Neural cell (in vitro differentiated cells): ENCODE measurements around the gene FAIM. TPM values are rescaled to one million over a fixed set of nuclear protein-coding genes. Genes with fewer than 3 reads are reported as not detected.

Experiments used
- H2AFZ ChIP-seq: fragments of 200-600, 300-800 bp; sonication (generic), shearing (Covaris generic); 2 replicates; pipeline ENCODE4 v1.6.0; 2014; ENCODE audit warnings: low read depth, mild to moderate bottlenecking, antibody characterized with exemption, low read length, moderate library complexity
- H3F3A ChIP-seq: fragments of 200-600 bp; shearing (Covaris generic); 2 replicates; pipeline ENCODE4 v1.6.1; 2016; ENCODE audit warnings: mild to moderate bottlenecking, moderate library complexity, mixed read lengths, antibody characterized with exemption, low read length; ENCODE audit not compliant: insufficient read depth, poor library complexity, severe bottlenecking
- H3K27ac ChIP-seq: fragments of 200-600, 300-800 bp; sonication (generic), shearing (Covaris generic); 2 replicates; pipeline ENCODE4 v1.5.1; 2014; ENCODE audit warnings: mild to moderate bottlenecking, low read length, moderate library complexity
- H3K27me3 ChIP-seq: fragments of 300-800, 200-600 bp; sonication (generic), shearing (Covaris generic); 2 replicates; pipeline ENCODE4 v1.6.0; 2014; ENCODE audit warnings: mild to moderate bottlenecking, low read depth, low read length, moderate library complexity; ENCODE audit not compliant: insufficient read depth
- H3K36me3 ChIP-seq: fragments of 300-800, 200-600 bp; sonication (generic), shearing (Covaris generic); 2 replicates; pipeline ENCODE4 v1.5.1; 2014; ENCODE audit warnings: mild to moderate bottlenecking, antibody characterized with exemption, low read length, moderate library complexity; ENCODE audit not compliant: insufficient read depth
- H3K4me2 ChIP-seq: fragments of 300-800, 200-600 bp; sonication (generic), shearing (Covaris generic); 2 replicates; pipeline ENCODE4 v1.6.0; 2014; ENCODE audit warnings: mild to moderate bottlenecking, low read length
- H3K4me3 ChIP-seq: fragments of 300-800, 200-600 bp; sonication (generic), shearing (Covaris generic); 2 replicates; pipeline ENCODE4 v1.5.1; 2014; ENCODE audit warnings: mild to moderate bottlenecking, low read length, moderate library complexity
- H3K79me2 ChIP-seq: fragments of 200-600 bp; shearing (Covaris generic); replicated peaks from 2 replicates; pipeline ENCODE4 v1.6.0; 2014; ENCODE audit warnings: mild to moderate bottlenecking, low read length, moderate library complexity; ENCODE audit not compliant: insufficient read depth
- H3K9ac ChIP-seq: fragments of 300-800, 200-600 bp; sonication (generic), shearing (Covaris generic); 2 replicates; pipeline ENCODE4 v1.6.1; 2016; ENCODE audit warnings: mild to moderate bottlenecking, low read length, mixed read lengths
- H3K9me2 ChIP-seq: fragments of 200-600 bp; shearing (Covaris generic); 2 replicates; pipeline ENCODE4 v1.6.1; 2016; ENCODE audit warnings: mild to moderate bottlenecking, low read length, mixed read lengths; ENCODE audit not compliant: insufficient read depth
- H3K9me3 ChIP-seq: fragments of 200-600, 300-800 bp; sonication (generic), shearing (Covaris generic); 2 replicates; pipeline ENCODE4 v1.6.1; 2016; ENCODE audit warnings: mild to moderate bottlenecking, mixed run types, low read length, moderate library complexity, mixed read lengths
- H4K20me1 ChIP-seq: fragments of 200-600 bp; shearing (Covaris generic); 2 replicates; pipeline ENCODE4 v1.6.1; 2016; ENCODE audit warnings: mild to moderate bottlenecking, mixed run types; ENCODE audit not compliant: insufficient read depth
- CTCF ChIP-seq: fragments of 450-650 bp; IDR thresholded peaks from 2 replicates; pipeline ENCODE4 v1.5.1; 2014; ENCODE audit warnings: antibody characterized with exemption, mild to moderate bottlenecking, moderate library complexity; ENCODE audit not compliant: poor library complexity, severe bottlenecking
- EP300 ChIP-seq: fragments of 450-650 bp; conservative IDR thresholded peaks from 2 replicates; pipeline ENCODE4 v1.6.1; 2014; ENCODE audit warnings: antibody characterized with exemption, mild to moderate bottlenecking, moderate library complexity; ENCODE audit not compliant: poor library complexity, severe bottlenecking
- EZH2 ChIP-seq: fragments of 200-600, 300-800 bp; shearing (Covaris generic), sonication (generic); IDR thresholded peaks from 2 replicates; pipeline ENCODE4 v1.6.1; 2014; ENCODE audit warnings: antibody characterized with exemption, low read length, borderline replicate concordance, mild to moderate bottlenecking; ENCODE audit not compliant: insufficient read depth, poor library complexity, severe bottlenecking
- MXI1 ChIP-seq: fragments of 450-650 bp; conservative IDR thresholded peaks from 2 replicates; pipeline ENCODE4 v1.6.1; 2014; ENCODE audit warnings: antibody characterized with exemption, mild to moderate bottlenecking; ENCODE audit not compliant: poor library complexity, severe bottlenecking
- POLR2AphosphoS5 ChIP-seq: IDR thresholded peaks from 2 replicates; pipeline ENCODE4 v1.6.1; 2012
- RAD21 ChIP-seq: fragments of 450-650 bp; conservative IDR thresholded peaks from 2 replicates; pipeline ENCODE4 v1.6.1; 2014; ENCODE audit warnings: antibody characterized with exemption, mild to moderate bottlenecking, moderate library complexity
- REST ChIP-seq: IDR thresholded peaks from 2 replicates; pipeline ENCODE4 v1.6.1; 2012; ENCODE audit warnings: borderline replicate concordance
- SMC3 ChIP-seq: fragments of 450-650 bp; conservative IDR thresholded peaks from 2 replicates; pipeline ENCODE4 v1.6.1; 2014; ENCODE audit warnings: antibody characterized with exemption, mild to moderate bottlenecking, moderate library complexity; ENCODE audit not compliant: poor library complexity
- TAF1 ChIP-seq: IDR thresholded peaks from 2 replicates; pipeline ENCODE4 v1.6.1; 2012; ENCODE audit warnings: low read depth
- polyA plus RNA-seq: library from polyadenylated mRNA; depleted of rRNA; stranded (reverse); fragments of >200 nt; gene quantifications from 2 replicates; pipeline ENCODE4 v1.2.3, GENCODE V29; 2014

Gene FAIM
- polyA plus RNA-seq, 1 donor from 2014 or later, result 3.1 TPM

GRCh38 chr3:138624518-138624917, 15.9 kb downstream of the FAIM start:
- Histone ChIP-seq H3F3A (no peaks in the 10 kb centered on the region), H4K20me1 (no peaks in the 10 kb centered on the region), H3K9ac (no peak overlapping the region), H3K4me3 (no peak overlapping the region), H3K27me3 (no peaks in the 10 kb centered on the region), H2AFZ (no peak overlapping the region), H3K4me2 (no peak overlapping the region), H3K27ac (no peak overlapping the region), H3K9me2 (no peaks in the 10 kb centered on the region), H3K9me3 (no peaks in the 10 kb centered on the region), H3K79me2 (no peaks in the 10 kb centered on the region), H3K36me3 (no peaks in the 10 kb centered on the region)
- TF ChIP-seq TAF1 (no peak), REST (no peak), SMC3 (no peak), CTCF (no peak), EZH2 (no peak), POLR2AphosphoS5 (no peak), EP300 (no peak), MXI1 (no peak), RAD21 (no peak)

GRCh38 chr3:138625707-138626365, 17.3 kb downstream of the FAIM start:
- H3K9me3 ChIP-seq, result no peaks in the 10 kb centered on the region
- H3K27me3 ChIP-seq, result no peaks in the 10 kb centered on the region
- H3F3A ChIP-seq, result no peaks in the 10 kb centered on the region
- H3K36me3 ChIP-seq, result no peaks in the 10 kb centered on the region
- H3K4me2 ChIP-seq, result no peak overlapping the region
- H3K27ac ChIP-seq, result no peak overlapping the region
- H4K20me1 ChIP-seq, result no peaks in the 10 kb centered on the region
- H3K9me2 ChIP-seq, result no peaks in the 10 kb centered on the region
- TF ChIP-seq EZH2, result no peak
- no peak overlapping the region for H3K9ac ChIP-seq
- no peaks in the 10 kb centered on the region for H3K79me2 ChIP-seq
- no peak overlapping the region for H2AFZ ChIP-seq
- no peak overlapping the region for H3K4me3 ChIP-seq
